GM03348 (cell line): ENCODE results near the gene IKZF3.
"Not testable (repeated sequence)": the region's sequence is repeated elsewhere in the genome, so short reads cannot be mapped to it uniquely, and the experiment has no call there.

Source experiments
- DNase-seq: peaks from one replicate; pipeline ENCODE4 v3.0.0; 2012; ENCODE audit warnings: low spot score

Gene IKZF3

DNA sequence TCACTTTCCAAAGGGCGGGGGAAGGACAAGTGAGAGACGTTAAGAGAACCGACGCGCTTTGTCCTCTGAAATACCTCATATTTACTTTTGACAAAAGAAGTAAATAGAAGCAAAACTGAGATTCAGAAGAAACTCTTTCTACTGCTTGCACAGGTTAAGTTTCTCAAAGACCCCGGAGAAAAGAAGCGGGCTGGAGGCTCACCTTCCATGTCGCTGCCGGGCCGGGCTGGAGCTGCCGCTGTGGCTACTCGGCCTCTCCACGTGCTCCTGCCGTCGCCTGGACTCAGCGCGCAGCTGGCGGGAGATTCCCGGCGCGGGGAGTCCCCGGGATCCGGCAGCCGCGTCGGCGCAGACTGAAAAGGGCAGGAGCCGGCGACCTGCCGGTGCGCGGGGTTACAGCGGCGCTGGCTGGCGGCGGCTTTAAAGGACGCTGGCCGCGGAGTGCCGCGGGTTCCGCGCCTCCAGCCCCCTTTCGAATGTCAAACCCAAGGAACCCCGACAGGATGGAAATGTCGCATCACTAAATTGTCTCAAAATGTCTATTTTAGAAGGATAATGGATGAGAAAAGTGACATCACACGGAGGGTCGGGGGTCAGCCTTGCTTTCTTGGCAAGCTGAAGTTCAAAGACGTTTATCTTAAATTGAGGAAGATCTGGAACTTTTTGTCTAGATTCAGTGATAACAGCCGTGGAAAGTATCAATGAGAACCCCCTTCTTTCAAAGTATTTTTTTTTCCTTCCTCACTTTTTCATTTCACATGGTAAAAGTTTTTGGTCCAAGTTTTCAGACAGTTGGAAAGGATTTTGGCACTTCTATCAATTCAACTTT is at the start of gene IKZF3:
Gene IKZF3, minus strand, starts transcription at position 395 of the 829 bp plus-strand sequence. Its CDS starts 186 bp downstream, at position 209.
- DNase-seq = peak; percentile 24

DNA sequence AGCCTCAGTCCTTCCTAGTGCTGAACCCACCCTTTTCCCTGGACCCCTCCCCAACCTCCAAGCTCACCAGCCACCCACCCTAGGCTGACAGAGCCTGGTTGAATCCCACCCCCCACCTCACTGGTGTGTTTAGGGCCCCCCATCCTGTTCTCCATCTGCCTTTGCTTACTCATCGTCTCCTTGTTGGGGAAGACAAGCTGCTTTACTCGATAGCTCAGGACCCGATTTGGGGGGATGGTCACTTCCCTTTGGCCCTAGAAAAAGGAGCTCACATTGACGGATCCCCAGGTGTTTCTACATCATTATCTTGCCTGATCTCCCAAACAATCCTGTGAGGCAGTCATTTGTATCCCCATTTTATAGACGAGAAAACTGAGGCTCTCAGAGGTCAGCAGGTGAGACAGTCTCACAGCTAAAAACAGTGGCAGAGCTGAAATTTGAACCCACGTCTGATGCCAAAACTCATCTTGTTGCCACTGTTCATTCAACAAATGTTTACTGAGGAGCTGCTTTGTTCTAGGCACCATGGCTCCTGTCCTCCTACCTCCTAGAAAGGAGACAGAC is 44.8 kb upstream of the IKZF3 start:
- no peak for DNase-seq

DNA sequence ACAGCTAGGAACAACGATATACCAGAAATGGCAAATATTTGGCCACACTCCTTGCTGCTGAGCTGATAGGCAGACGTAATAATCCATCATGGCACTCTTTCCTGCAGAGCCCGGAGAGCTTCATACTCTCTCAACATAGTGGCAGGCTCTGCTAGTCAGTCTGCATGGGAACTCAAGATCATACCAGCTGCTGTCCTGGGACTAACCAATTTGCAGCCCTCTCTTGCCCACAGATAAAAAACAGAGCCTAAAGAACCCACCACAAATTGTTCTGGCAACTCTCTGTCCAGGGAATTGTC is 40.8 kb upstream of the IKZF3 start:
- DNase-seq = no peak

- no peak for DNase-seq
These were observed 39.2 kb upstream of the IKZF3 start for GRCh38 chr17:39903158-39903884.

- not testable (repeated sequence) for DNase-seq
These were observed 37.9 kb upstream of the IKZF3 start for GRCh38 chr17:39902027-39902426.

DNA sequence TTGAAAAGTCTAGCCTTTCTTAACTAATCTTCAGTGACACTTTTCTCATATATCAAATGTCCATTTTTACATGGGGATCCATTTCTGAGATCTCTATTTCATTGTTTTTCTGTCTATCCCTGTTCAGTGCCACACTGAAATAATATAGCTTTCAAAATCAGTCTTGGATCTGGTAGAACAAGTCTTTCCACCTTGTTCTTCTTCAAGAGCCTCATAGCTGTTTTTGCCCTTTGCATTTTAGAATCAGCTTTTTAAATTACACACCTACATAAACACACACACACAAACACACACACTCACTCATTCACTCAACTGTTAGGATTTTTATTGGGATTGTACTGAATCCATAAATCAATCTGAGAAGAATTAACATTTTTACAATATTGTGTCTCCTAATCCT is 35.1 kb upstream of the IKZF3 start:
- no peak for DNase-seq

DNA sequence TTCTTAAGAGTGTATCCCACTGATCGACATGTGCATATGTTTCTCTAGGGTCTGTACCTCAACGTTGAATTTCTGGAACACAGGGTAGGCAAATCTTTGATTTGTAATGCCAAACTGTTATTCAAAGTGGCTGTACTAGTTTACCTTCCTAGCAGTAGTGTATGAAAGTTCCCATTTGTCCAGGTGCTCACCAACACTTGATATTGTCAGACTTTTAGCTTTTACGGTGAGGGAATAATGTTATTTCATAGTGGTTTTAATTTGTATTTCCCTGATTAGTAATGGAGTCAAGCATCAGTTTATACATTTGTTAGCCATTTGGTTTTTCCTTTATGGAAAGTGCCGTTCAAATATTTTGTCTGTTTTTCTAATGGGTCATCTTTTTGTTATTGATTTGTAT is 34.0 kb upstream of the IKZF3 start:
- no peak for DNase-seq

DNA sequence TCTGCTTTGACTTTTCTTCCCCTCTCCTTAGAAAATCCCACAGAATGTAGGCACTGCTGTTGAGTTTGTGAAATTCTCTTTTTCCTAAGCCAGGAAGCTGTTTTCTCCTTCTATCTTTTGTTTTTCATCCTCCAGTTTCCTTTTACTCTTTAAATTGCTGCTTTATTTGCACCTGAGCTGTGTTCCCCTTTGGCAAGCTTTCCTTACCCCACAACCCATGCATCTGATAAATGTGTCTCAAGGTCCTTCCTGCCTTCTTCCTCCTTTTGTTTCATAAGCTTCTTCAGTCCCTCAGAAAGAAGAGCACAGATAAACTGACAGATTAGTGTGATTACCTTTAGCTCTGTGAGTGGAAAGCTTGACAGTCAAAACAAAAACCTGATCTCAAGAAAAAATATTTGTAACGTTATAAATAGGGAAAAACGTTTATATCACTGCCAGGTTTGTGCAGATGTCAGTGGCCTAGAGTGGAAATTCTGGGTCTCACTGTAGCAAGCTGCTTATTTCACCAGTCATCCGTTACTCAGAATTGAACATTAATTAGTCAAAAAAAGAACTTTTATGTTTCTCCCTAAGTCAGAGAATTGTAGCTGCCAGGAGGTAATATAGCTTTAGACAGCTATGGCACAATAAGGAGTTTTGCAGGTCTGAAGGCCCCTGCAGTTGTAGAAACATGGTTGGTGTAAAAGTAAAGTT is 30.7 kb upstream of the IKZF3 start:
- no peak for DNase-seq

- no peak for DNase-seq
These were observed 25.1 kb upstream of the IKZF3 start for GRCh38 chr17:39889200-39889599.

- DNase-seq = no peak
These were observed 23.0 kb upstream of the IKZF3 start for GRCh38 chr17:39887078-39887477.

DNA sequence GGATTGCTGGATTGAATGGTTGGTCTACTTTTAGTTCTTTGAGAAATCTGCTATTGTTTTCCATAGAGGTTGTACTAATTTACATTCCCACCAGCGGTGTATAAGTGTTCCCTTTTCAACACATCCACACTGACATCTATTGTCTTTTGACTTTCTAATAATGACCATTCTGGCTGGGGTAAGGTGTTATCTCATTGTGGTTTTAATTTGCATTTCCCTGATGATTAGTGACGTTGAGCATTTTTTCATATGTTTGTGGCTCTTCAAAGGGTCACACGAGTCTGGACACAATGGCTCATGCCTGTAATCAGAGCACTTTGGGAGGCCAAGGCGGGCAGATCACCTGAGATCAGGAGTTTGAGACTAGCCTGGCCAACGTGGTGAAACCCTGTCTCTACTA is 22.0 kb upstream of the IKZF3 start:
- not testable (repeated sequence) for DNase-seq

GRCh38 chr17:39872751-39873150 is 8.6 kb upstream of the IKZF3 start:
- DNase-seq = peak; percentile 14

DNA sequence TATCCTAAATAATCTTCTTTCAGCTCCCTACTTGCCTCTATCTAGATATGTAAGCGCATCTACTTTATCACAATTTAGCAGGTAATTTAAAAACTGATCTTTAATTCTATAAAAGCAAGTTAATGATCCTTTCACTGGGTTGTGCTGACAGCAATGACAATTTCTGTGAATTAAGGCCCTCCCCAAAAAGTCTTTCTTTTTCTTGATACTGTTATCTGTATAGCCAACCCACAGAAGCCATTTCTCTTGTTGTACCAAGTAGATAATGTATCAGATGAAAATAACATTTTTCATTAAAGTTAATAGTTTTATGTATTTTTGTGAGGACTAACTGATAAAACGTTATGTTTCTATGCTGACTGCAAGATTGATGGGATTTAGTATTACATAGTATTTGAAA is 7.7 kb upstream of the IKZF3 start:
- no peak for DNase-seq

- DNase-seq = no peak
These were observed 6.7 kb upstream of the IKZF3 start for GRCh38 chr17:39870776-39871175.

- no peak for DNase-seq
These were observed 4.4 kb upstream of the IKZF3 start for GRCh38 chr17:39868554-39868942.

GRCh38 chr17:39867880-39868553 is 3.9 kb upstream of the IKZF3 start, which contains the start of gene ZPBP2:
Gene ZPBP2 (plus strand): TSS chr17:39868202. CDS start chr17:39868355, 153 bp downstream.
- DNase-seq = no peak

DNA sequence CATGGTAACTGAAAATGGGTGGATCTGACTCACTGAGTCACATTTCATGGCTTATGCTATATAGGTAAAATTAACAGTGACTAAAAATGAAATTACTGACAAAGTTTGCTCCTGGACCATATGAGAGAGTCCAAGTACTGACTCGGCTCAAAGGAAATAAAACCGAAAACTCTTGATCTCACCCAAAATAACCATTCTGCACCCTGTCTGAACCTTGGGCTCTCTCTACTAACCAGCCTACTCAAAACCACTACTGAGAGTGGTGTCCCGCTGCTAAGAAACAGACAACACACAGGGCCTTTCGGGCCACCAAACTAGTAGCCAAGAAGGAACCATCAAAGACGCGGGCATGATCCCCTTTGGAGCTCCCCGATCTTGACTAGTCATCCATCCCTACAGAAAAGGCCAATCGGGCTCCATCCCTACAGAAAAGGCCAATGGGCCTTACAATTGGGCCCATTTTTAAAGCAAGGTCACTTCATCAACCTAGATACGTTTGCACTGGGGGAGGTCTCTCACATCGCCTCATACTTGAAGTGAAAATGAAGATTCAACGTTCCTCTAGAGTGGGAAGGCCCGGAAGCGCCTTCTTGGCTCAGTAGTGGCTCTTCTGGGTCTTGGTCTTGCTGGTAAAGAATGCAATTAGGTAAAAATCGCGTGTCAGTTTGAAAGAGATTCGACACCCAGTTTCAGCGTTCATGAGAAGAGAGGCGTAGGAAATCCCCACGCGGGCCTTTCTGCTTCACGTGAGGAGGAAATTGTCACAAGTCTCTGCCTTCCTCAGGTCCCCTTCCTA is 3.2 kb upstream of the IKZF3 start:
- no peak for DNase-seq

DNA sequence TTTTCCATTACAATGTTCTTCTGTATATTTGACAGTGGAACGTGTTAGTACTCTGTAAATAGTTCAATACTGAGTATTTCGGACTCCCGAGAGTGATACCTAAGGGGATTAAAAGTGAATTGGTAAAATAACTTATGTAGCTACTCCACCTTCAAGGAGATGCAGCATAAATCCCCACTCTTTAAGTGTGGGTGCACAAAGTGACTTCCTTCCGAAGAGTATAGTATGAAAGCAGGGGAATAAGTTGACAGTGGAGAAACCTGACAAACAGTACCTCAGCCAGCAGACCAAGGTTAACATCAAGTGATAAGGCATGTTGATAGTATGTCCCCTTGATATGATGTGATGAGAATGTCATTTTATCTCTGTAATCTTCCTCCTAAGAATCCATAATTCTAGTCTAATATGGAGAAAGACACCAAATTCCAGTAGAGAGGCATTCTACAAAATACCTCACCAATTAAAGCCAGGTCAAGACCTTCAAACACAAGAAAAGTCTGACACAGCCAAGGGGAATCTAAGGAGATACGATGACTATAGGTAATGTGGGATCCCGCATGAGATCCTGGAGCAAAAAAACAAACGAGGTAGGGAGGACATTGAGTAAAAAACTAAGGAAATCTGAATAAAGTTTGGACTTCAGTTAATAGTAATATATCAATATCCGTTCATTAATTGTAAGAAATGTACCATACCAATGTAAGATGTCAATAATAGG is 2.1 kb upstream of the IKZF3 start:
- DNase-seq = no peak

GRCh38 chr17:39863244-39863917 is 731 bp downstream of the IKZF3 start:
- no peak for DNase-seq

DNA sequence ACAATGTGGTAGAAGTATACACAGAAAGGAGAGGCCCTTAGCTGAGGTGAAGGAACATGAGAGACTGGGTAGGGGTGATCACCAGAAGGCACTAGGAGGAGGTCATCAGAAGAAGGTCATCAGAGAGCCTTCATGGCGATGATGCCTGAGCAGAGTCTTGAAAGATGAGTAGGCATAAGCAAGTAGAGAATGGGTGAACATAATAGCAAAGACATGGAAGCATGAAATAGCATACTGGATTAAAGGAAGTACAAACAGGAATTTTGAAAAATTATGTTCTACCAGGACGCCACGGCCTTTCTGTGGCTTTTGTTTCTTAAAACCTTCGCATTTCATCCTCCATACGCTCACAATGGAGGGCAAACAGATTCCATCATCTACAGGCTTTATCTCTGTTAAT is 2.9 kb downstream of the IKZF3 start:
- no peak for DNase-seq
